GM11168 (cell line): Measurements from ENCODE around the gene STKLD1.

Experiments used
- in situ Hi-C: fragments of 300-500 bp; cut with MboI; formaldehyde crosslinking; loops from one replicate; pipeline ENCODE4 v1.12.0; 2022; ENCODE audit warnings: low sequenced_read_pairs; ENCODE audit not compliant: unreplicated experiment

STKLD1 gene

DNA sequence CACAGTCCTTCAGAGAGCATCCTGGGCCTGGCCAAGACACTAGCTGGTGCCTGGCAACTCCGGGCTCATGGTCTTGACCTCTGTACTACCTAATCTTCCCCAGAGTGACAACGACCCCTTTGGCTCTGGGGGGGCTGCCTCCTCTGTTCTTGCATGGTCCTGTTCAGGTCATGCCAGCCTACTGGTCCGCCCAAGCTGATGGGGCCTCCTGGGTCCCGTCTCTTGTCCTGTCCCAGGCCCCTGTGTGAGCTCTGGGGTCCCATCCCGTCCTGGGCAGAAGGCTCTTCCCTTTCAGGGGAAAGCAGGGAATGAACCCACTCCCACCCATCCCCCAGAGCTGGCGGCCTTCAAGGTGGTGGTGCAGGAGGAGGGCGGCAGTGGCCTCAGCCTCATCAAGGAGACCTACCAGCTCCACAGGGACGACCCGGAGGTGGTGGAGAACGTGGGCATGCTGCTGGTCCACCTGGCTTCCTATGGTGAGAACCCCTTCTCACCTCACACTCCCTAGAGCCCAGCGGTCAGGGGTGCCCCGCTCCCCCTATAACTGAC, 28.4 kb downstream of the STKLD1 start:
- in situ Hi-C loops, result no loop called here

DNA sequence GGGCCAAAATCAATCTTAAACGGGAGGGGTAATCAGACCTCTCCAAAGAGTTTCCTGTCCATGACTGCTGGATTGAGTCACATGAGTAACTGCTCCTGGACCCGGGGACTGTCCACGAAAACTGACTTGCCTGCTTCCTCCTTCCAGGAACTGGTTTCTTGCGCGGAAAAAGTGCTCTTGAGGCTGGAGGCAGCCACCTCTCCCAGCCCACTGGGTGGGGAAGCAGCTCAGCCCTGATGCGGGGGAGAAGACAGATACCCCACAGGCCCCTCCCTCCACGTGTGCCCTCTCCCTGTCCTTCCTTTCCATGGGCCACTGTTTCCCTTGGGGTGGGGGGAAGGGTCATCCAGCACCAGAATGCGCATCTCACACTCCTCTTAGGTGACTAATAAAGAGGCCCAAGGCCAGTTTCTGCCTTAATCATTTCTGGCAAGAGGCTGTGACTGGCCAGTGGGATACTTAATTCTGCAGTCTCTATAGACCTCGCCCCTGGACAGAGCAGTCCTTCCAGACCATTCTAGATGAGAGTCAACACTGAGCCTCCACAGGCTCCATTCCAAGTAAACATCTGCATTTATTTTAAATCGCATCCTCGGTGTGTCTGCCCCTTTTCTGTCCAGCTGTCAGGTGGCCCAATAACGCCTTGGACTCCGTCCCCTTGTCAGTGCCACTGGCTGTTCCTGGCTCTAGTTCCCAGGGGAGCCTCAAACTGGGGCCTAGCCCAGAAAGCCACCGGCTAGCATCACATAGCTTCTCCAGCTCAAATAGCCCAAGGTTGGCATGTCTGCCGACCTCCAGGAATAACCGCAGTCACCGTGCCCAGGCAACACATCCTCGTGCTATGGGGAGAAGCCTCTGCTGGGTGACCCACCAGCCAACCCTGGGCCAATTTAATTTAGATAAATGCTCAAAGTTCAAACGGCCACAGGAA, 29.6 kb downstream of the STKLD1 start:
- in situ Hi-C loops, result no loop called here

DNA sequence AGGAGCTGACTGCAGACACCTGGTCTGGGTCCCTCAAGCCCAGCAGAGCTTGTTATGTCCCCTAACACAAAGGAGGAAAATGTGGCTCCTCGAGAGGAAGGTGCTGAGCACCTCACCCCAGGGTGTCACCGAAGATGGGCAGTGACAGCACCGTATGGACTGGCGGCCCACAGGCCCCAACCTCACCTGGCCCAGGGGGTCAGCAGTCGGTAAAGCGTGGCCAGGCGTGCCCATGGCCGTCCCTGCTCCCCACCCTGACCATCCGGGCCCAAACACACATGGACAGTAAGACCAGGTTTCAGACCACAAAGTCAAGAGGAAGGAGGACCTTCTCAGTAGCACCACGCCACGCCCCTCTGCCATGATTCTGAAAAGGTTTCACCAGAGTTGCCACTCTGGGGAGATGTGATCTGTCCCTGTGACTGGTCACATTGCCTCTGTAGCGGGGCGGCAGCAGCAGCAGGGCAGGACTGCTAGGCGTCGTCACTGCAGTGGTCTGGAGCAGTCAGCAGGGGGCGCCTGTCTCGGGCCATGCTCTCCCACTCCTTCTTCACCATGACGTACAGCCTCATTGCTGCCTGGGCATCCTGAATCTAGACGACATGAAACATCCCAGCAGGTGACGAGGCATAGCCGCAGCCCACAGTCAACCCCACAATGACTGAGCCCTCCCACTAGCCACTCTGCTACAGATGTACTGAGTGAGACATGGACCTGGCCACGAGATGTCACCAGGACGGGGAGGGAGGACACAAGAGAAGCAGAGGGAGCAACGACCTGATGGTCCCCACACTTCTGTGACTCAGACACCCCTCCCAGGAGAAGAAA, 30.5 kb downstream of the STKLD1 start:
- in situ Hi-C loops, result no loop called here

DNA sequence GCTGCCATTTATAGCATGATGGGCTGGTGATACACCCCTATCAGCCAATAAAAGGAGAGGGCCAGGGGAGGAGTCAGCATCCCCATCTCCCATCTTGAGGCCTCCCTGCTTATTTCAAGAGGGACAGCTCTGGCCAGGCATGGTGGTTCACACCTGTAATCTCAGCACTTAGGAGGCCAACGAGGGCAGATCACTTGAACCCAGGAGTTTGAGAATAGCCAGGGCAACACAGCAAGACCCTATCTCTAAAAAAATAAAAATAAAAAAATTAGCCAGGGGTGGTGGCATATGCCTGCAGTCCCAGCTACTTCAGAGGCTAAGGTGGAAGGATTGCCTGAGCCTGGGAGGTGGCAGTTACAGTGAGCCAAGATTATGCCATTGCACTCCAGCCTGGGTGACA, 31.9 kb downstream of the STKLD1 start:
- in situ Hi-C loops, result no loop called here

DNA sequence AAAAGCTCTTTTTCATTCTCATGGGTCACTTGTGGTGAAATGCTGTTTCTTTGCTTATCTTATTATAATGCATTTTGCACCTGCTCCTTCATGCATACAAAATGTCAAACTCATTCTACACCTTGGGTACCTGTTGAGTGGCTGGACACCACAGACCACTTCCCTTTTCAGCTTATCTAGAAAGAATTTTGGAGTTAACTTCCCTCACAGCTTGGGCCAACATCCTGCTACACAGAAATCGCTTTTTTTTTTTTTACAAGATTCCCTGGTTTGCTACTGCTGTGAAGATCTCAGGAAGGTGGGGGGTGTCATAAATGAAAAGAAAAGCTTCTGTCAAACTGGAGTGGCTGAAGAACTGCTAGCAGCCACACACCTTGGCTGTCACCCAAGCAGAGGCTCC, 39.0 kb downstream of the STKLD1 start:
- in situ Hi-C loops, result no loop called here

DNA sequence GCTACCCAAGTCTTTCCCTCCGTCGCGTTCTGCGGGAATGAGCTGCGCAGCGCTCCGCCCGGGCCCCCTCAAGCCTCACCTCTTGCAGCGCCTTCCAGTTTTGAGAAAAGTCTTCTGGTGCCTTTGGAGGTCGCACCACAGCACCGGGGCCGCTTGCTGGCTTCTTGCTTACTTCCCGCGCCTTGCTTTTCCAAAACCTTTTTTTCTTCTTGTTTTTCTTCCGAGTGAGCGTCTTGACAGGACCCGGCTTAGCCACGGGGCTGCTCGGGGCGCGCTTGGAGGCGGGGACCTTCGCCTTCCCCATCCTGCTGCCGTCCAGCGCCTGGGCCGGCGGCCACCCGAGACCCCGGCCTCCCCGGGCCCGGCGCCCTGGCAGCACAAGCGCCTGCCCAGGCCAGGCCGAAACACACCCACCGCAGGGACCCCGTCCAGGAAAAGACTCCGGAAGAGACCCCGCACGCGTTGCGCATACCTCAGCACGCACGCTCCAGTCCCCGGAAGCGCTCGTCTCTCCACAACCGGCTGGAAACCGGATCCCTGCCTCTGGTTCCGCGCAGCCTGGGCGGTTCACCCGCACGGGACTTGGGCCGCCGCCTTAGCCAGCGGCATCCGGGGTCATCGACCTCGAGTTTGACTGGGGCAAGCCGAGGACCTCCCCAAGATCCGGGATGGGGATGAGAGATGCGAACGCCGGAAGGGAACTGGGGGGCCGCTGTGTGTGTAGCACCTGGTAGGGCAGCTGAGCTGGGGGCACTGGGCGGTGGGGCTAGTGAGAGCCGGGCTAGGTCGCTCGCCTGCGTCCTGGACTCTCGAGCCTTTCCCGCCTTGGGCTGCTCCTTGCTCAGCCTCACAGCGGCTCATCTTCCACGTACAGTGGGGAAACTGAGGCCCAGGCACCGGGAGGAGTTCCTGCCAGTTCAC, 41.6 kb downstream of the STKLD1 start, which contains the start of gene REXO4:
REXO4 (minus strand) TSS at position 470 of the 921 bp plus-strand sequence; CDS start at position 304, 166 bp downstream.
- in situ Hi-C loops, result no loop called here

DNA sequence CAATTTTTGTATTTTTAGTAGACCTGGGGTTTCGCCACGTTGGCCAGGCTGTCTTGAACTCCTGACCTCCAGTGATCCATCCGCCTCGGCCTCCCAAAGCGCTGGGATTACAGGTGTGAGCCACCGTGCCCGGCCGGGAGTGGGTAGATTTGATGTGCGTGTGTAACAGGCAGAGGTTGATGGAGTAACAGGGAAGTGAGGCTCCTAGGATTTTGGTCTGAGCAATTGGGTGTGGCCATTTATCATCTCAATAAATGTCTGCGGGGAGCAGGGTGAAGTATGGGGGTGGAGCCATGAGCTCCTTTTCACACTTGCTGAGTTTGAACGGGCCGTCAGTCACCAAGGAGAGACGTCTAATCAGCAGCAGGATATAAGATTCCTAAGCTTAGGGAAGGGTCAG, 42.8 kb downstream of the STKLD1 start:
- in situ Hi-C loops, result no loop called here

DNA sequence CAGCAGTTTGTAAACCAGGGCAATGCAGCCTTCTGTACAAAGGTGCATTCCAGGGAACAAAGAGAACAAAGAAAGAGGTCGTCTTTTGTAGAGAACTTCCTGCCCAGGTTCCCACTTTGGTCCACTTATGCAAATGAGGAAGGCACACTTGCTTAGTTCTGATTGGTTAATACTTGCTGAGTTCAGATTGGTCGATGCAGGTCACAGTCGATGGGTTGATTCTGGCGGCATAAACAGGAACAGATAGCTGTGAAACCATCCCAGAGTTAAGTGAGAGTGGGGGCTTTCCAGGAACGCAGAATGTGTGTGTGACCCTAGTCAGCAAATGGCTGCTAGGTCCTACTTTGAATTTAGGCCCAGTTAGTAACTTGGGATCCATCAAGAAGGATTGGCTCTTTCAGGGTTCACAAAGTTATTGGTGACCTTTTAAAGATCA, 44.2 kb downstream of the STKLD1 start:
- in situ Hi-C loops, result no loop called here

DNA sequence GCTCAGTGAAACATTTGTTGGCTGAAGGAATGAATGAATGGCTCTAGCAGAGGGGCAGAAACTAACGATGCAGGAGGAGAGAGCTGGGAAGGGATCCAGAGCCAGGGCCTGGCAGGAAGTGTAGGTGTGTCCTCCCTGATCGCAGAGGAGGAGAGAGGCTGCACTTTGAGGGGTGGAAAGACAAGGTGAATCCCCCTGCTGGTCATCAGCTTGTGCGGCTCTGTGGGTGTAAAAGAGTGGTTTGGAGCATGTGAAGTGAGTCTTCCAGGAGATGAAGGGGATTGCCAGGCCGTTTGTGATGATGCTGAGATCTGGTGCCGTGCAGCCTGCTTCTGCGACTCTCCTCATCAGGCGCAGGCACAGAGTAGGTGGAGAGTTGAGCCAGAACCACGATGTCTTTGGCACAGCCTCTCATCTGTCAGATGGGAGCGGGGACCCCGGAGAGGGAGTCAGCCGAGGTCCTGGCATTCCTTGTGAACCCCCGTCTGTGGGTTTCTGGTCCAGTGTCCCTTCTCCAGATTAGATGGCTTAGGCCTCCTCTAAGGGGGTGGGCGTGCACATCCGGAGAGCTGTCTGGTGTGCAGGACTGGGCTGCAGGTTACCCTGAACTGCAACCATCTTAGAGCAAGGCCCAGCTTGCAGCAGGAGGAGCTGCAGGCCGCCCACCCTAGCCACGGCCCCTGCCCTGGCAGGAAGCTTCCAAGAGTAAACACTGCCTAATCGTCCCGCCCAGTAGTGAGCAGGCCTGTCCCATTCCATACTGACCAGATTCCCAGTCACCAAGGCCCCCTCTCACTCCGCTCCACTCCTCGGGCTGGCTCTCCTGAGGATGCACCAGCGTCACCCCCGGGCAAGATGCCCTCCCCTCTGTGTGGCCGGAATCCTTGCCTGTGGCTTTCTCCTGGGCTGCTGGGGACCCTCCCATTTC, 45.7 kb downstream of the STKLD1 start, which contains the start of gene ADAMTS13:
ADAMTS13 (plus strand) TSS at position 753 of the 928 bp plus-strand sequence; CDS start at position 830, 77 bp downstream.
- in situ Hi-C loops, result no loop called here

DNA sequence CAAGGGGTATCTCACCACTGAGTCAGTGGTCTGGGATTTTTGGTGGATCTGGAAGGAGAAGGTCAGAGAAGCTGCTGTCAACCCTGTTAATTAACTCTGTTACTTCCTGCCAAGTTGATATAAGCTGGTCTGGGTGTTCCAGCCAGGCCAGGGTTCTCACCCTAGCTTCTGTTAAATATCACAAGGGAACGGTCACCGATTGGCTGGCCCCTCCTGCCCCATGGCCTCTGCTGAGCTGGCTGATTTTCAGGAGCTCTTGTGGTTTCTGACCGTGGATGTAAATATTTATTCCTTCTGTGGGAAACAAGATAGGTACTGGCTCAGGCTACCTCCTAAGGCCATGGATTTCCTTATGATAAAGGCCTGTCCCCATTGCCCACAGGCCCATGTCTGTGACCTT, 47.0 kb downstream of the STKLD1 start:
- in situ Hi-C loops, result no loop called here

DNA sequence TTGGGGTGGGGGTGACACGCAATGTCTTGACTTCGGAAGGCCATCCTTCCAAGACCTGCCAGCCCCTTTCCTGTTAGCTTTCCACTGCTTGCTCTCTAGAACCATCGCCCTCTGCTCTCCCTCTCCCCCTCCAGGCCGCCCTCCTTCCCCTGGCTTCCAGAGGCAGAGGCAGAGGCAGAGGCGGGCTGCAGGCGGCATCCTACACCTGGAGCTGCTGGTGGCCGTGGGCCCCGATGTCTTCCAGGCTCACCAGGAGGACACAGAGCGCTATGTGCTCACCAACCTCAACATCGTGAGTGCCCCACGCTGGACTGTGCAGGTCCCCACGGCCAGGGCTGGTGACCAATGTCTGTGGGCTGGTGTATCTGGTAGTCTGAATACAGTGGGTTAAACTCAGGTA, 48.0 kb downstream of the STKLD1 start:
- in situ Hi-C loops, result no loop called here

DNA sequence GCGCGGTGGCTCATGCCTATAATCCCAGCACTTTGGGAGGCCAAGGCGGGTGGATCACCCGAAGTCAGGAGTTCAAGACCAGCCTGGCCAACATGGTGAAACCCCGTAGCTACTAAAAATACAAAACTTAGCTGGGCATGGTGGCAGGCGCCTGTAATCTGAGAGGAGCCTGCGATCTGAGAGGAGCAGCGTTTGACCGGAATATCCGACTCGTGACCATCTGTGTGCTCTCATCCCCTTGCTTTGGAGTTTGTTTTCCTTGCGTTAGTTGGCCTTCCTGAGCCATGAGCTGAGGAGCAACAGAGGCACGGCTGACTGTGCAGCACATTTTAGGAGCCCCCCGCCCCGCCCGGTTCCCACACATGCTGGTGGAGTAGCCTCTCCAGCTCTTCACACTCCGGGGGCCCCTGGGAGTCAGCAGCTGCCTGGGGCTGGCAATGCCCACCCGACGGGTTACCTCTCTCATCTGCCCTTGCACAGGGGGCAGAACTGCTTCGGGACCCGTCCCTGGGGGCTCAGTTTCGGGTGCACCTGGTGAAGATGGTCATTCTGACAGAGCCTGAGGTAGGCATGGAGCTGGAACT, 49.0 kb downstream of the STKLD1 start:
- in situ Hi-C loops, result no loop called here

DNA sequence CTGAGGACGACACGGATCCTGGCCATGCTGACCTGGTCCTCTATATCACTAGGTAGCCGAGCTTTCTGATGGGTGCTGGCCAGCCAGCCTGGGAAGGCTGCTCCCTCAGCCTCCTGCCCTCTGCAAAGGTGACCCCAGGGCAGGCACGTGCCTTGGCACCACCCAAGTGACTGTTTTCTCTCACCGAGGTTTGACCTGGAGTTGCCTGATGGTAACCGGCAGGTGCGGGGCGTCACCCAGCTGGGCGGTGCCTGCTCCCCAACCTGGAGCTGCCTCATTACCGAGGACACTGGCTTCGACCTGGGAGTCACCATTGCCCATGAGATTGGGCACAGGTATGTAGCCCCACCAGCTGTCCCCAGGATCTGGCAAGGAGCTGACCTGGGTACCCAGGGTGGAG, 49.8 kb downstream of the STKLD1 start:
- in situ Hi-C loops, result no loop called here

DNA sequence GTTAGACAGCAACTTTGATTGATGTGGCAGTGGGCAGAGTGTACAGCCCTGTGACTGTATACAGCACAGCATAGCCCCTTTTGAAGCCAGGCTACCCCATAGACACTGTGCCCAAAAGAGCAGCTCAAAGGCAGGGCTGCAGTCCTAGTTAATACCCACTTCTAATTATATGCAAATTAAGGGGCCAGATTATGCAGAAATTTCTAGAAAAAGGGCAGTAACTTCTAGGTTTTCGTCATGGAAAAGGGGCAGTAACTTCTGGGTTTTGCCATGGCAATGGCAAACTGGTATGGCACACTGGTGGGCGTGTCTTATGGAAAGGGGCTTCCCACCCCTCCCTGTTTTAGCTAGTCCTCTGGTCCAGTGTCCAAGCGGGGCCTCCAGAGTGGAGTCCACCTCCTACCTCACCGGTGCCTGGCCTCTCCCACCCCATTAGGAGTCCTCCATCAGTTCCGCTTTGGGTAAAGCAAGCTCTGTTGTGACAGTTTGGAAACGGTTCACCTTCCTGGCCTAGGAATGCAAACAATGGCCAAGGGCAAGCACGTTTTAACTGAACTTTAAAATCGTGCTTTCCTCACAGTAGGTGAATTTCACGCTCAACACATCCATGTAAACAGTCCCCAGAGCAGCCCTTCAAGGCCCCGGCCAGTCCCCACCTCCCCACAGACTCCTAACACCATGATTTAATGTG, 51.6 kb downstream of the STKLD1 start:
- in situ Hi-C loops, result no loop called here

DNA sequence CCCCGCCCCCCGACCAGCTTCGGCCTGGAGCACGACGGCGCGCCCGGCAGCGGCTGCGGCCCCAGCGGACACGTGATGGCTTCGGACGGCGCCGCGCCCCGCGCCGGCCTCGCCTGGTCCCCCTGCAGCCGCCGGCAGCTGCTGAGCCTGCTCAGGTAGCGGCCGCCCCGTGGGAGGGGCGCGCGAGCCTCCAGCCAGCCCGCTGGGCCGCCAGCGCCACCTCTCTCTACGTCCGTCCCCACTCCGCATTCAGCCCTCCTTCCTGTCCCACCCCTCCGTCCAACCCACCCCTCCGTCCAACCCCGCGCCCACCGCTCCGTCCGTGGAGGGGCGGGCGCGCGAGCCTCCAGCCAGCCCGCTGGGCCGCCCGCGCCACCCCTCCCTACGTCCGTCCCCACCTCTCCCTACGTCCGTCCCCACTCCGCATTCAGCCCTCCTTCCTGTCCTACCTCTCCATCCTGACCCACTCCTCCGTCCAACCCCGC, 52.5 kb downstream of the STKLD1 start:
- in situ Hi-C loops, result no loop called here

DNA sequence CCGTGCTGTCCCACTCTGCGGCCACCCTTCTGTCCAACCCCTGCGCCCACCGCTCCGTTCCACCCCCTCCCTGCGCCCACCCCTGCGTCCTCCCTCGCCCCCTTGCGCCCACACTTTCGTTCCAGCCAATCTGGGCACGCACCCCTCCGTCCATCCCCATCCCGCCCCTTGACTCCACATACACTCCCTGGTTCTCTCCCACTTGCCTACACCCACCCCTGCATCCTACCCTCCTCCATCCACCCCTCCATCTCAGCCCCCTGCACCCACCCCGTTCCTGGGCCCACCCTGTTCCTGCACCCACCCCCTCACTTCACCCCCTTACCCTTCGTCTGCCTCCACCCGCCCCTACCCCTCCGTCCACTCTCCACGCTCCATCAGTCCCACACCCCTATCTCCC, 53.0 kb downstream of the STKLD1 start:
- in situ Hi-C loops, result no loop called here

DNA sequence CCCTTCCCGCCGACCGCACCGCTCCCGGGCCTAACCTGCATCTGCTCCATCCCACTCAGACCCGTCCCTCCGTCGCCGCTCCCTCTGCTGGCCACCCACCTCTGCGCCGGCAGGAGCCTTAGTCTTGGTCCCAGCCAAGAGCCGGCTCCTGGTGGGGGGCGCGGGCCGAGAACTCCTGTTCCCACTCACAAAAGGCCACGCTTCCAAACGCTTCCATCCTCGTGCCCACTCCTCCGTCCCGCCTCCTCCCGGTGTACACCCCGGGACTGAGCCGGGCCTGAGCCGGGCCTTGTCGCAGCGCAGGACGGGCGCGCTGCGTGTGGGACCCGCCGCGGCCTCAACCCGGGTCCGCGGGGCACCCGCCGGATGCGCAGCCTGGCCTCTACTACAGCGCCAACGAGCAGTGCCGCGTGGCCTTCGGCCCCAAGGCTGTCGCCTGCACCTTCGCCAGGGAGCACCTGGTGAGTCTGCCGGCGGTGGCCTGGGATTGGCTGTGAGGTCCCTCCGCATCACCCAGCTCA, 53.5 kb downstream of the STKLD1 start:
- in situ Hi-C loops, result no loop called here
